CD4-positive, alpha-beta T cell treated with Interleukin-12 subunit alpha and Interleukin-12 subunit beta, for 1 hour (primary cell): ENCODE measurements around the gene CXCR3.
"Not testable (repeated sequence)": the region's sequence is repeated elsewhere in the genome, so short reads cannot be mapped to it uniquely, and the experiment has no call there.

Source experiments
- DNase-seq: peaks from one replicate; pipeline ENCODE4 v3.0.0-alpha.2; 2020

The CXCR3 gene

GRCh38 chrX:71618303-71618721 is at the start of gene CXCR3:
CXCR3 (minus strand) TSS chrX:71618511; CDS start chrX:71618449, 62 bp downstream.
- DNase-seq: peak; percentile 55

GRCh38 chrX:71667328-71668247 is 49.3 kb upstream of the CXCR3 start, which contains the start of gene LOC101059915:
LOC101059915 (plus strand) TSS chrX:71667546.
- DNase-seq: no peak

- DNase-seq: no peak
These were observed 48.2 kb upstream of the CXCR3 start for GRCh38 chrX:71666240-71667223.

- no peak for DNase-seq
These were observed 47.4 kb upstream of the CXCR3 start for GRCh38 chrX:71665747-71666146.

- DNase-seq: no peak
These were observed 46.7 kb upstream of the CXCR3 start for GRCh38 chrX:71664889-71665491.

- DNase-seq: not testable (repeated sequence)
These were observed 45.9 kb upstream of the CXCR3 start for GRCh38 chrX:71664202-71664601.

- peak; percentile 39 for DNase-seq
These were observed 44.9 kb upstream of the CXCR3 start for GRCh38 chrX:71663238-71663637.

- DNase-seq: not testable (repeated sequence)
These were observed 44.3 kb upstream of the CXCR3 start for GRCh38 chrX:71662654-71663053.

GRCh38 chrX:71661919-71662318 is 43.6 kb upstream of the CXCR3 start:
- no peak for DNase-seq

GRCh38 chrX:71660562-71661416 is 42.5 kb upstream of the CXCR3 start:
- DNase-seq: no peak

- DNase-seq: no peak
These were observed 41.6 kb upstream of the CXCR3 start for GRCh38 chrX:71659959-71660358.

GRCh38 chrX:71659342-71659741 is 41.0 kb upstream of the CXCR3 start:
- no peak for DNase-seq

- DNase-seq: no peak
These were observed 39.0 kb upstream of the CXCR3 start for GRCh38 chrX:71657267-71657666.

- DNase-seq: no peak
These were observed 35.0 kb upstream of the CXCR3 start for GRCh38 chrX:71653344-71653743.

GRCh38 chrX:71652405-71652804 is 34.1 kb upstream of the CXCR3 start:
- peak; percentile 66 for DNase-seq

GRCh38 chrX:71650333-71650969 is 32.1 kb upstream of the CXCR3 start:
- peak; percentile 49 for DNase-seq

GRCh38 chrX:71644406-71644805 is 26.1 kb upstream of the CXCR3 start:
- DNase-seq: not testable (repeated sequence)

- peak; percentile 34 for DNase-seq
These were observed 21.7 kb upstream of the CXCR3 start for GRCh38 chrX:71640002-71640401.

GRCh38 chrX:71638409-71638808 is 20.1 kb upstream of the CXCR3 start:
- DNase-seq: no peak

- no peak for DNase-seq
These were observed 19.5 kb upstream of the CXCR3 start for GRCh38 chrX:71637848-71638247.

GRCh38 chrX:71637253-71637618 is 18.9 kb upstream of the CXCR3 start:
- DNase-seq: no peak
